ENCODE data around the gene MOK. TPM values are rescaled to one million over a fixed set of nuclear protein-coding genes. Genes with fewer than 3 reads are reported as not detected.

Gene MOK
- total RNA-seq, 1 experiment from 2014 or later: 107 TPM

- intact Hi-C loops (cut with micrococcal nuclease; ENCODE audit: unreplicated experiment): no loop called here
- no TSS peak for BruUV-seq (replicated peaks)
- CTCF ChIA-PET: no interaction called here
- H3K4me3 Mint-ChIP-seq (ENCODE audit: low read depth, unreplicated experiment): no peak overlapping the region
- no peaks in the 10 kb centered on the region for H3K9me3 Mint-ChIP-seq (ENCODE audit: low read depth, unreplicated experiment)
- no peaks in the 10 kb centered on the region for H3K27me3 Mint-ChIP-seq (ENCODE audit: unreplicated experiment)
- TF ChIP-seq CTCF (IDR thresholded peaks at IDR 0.05; ENCODE audit: unreplicated experiment): no peak
- peaks cover 67% of the 10 kb centered on the region for H3K36me3 Mint-ChIP-seq (ENCODE audit: insufficient read depth, unreplicated experiment)
- no peak for DNase-seq
- H3K27ac Mint-ChIP-seq (ENCODE audit: unreplicated experiment): no peak overlapping the region
- no peaks in the 10 kb centered on the region for H3K4me1 Mint-ChIP-seq (ENCODE audit: low read depth, unreplicated experiment)
Measured at GRCh38 chr14:102223682-102224081, 81.3 kb downstream of the MOK start.

GRCh38 chr14:102222751-102223150 is 82.2 kb downstream of the MOK start:
- Mint-ChIP-seq H3K4me1 (ENCODE audit: low read depth, unreplicated experiment) (no peaks in the 10 kb centered on the region), H3K9me3 (ENCODE audit: low read depth, unreplicated experiment) (no peaks in the 10 kb centered on the region), H3K27me3 (ENCODE audit: unreplicated experiment) (no peaks in the 10 kb centered on the region), H3K4me3 (ENCODE audit: low read depth, unreplicated experiment) (no peak overlapping the region), H3K27ac (ENCODE audit: unreplicated experiment) (no peak overlapping the region), H3K36me3 (ENCODE audit: insufficient read depth, unreplicated experiment) (peaks cover 61% of the 10 kb centered on the region)
- intact Hi-C loops (cut with micrococcal nuclease; ENCODE audit: unreplicated experiment): no loop called here
- BruUV-seq (replicated peaks): no TSS peak
- DNase-seq: no peak
- CTCF ChIA-PET: no interaction called here
- no peak for TF ChIP-seq CTCF (IDR thresholded peaks at IDR 0.05; ENCODE audit: unreplicated experiment)

GRCh38 chr14:102222009-102222575 is 82.9 kb downstream of the MOK start:
- no peak for TF ChIP-seq CTCF (IDR thresholded peaks at IDR 0.05; ENCODE audit: unreplicated experiment)
- H3K9me3 Mint-ChIP-seq (ENCODE audit: low read depth, unreplicated experiment): no peaks in the 10 kb centered on the region
- CTCF ChIA-PET: interaction anchor here (1.2 kb wide), 1 partner anchor 92 kb away, joined by 3 read pairs; no protein-coding TSS in a partner anchor
- H3K36me3 Mint-ChIP-seq (ENCODE audit: insufficient read depth, unreplicated experiment): peaks cover 61% of the 10 kb centered on the region
- intact Hi-C loops (cut with micrococcal nuclease; ENCODE audit: unreplicated experiment): no loop called here
- BruUV-seq (replicated peaks): no TSS peak
- no peak for DNase-seq
- H3K27me3 Mint-ChIP-seq (ENCODE audit: unreplicated experiment): no peaks in the 10 kb centered on the region
- peak overlapping the region; percentile 54 for H3K27ac Mint-ChIP-seq (ENCODE audit: unreplicated experiment)
- no peak overlapping the region for H3K4me3 Mint-ChIP-seq (ENCODE audit: low read depth, unreplicated experiment)
- no peaks in the 10 kb centered on the region for H3K4me1 Mint-ChIP-seq (ENCODE audit: low read depth, unreplicated experiment)

GRCh38 chr14:102221026-102221425 is 83.9 kb downstream of the MOK start:
- DNase-seq: no peak
- Mint-ChIP-seq H3K36me3 (ENCODE audit: insufficient read depth, unreplicated experiment) (peaks cover 57% of the 10 kb centered on the region), H3K4me3 (ENCODE audit: low read depth, unreplicated experiment) (no peak overlapping the region), H3K27ac (ENCODE audit: unreplicated experiment) (no peak overlapping the region), H3K27me3 (ENCODE audit: unreplicated experiment) (no peaks in the 10 kb centered on the region), H3K9me3 (ENCODE audit: low read depth, unreplicated experiment) (no peaks in the 10 kb centered on the region), H3K4me1 (ENCODE audit: low read depth, unreplicated experiment) (no peaks in the 10 kb centered on the region)
- intact Hi-C loops (cut with micrococcal nuclease; ENCODE audit: unreplicated experiment): no loop called here
- BruUV-seq (replicated peaks): no TSS peak
- TF ChIP-seq CTCF (IDR thresholded peaks at IDR 0.05; ENCODE audit: unreplicated experiment): no peak
- CTCF ChIA-PET: interaction anchor here (1.2 kb wide), 1 partner anchor 93 kb away, joined by 3 read pairs; no protein-coding TSS in a partner anchor
